ENCODE measurements around the gene EIF3L.
"Not testable (repeated sequence)": the region's sequence is repeated elsewhere in the genome, so short reads cannot be mapped to it uniquely, and the experiment has no call there.

The EIF3L gene

GRCh38 chr22:37849089-37849751 lies at the start of gene EIF3L:
Gene EIF3L (plus strand): TSS chr22:37849419. CDS start chr22:37849450, 31 bp downstream.
- peak; percentile 91 for DNase-seq

DNA sequence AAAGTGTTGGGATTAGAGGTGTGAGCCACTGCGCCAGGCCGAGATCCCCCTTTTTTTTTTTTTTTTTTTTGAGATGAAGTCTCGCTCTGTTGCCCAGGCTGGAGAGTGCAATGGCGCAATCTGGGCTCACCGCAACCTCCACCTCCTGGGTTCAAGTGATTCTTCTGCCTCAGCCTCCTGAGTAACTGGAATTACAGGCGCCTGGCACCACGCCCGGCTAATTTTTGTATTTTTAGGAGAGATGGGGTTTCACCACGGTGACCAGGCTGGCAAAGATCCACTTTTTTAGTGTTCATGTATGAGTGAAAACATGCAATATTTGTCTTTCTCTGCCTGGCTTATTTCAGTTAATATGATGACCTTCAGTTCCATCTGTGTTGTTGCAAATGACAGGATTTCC lies 49.2 kb upstream of the EIF3L start:
- DNase-seq, result not testable (repeated sequence)

DNA sequence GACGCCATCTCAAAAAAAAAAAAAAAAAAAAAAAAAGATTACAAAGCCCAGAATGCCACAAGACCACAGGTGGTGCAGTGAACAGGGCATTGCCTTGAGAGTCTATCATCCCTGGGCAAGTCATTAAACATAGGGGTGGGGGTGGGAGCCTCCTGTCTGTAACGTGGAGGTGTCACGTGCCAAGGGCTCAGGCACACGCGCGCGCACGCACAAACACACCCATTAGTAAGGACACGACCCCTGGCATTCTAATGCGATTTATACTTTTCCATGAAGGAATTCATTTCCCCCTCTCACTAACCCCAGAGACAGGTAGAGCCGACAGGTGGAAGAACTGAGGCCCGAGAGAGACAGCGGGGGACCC lies 47.3 kb upstream of the EIF3L start:
- DNase-seq, result peak; percentile 87

GRCh38 chr22:37802310-37803194 lies 46.7 kb upstream of the EIF3L start:
- peak; percentile 87 for DNase-seq

DNA sequence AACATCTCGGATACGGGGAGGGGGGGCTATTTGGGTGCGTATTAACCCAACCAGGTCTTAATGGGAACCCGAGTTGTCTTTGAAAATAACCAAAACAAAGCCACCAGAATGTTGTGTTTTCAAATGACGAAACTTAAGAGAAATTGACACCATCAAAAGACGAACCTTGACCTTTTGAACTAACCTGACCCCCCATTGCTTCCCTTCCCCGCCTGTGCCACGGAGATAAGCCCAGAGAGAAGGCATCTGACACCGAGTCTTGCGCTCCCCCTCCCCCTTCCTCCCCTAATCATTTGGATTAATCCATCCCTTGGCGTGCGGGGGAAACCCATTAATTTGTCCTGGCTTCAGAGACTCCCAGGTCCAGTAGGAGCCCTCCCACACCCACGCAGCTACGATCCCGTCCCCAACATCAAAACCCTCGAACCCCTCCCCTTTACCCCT lies 46.0 kb upstream of the EIF3L start:
- DNase-seq, result no peak

GRCh38 chr22:37803639-37804351 lies 45.4 kb upstream of the EIF3L start:
- DNase-seq, result no peak

DNA sequence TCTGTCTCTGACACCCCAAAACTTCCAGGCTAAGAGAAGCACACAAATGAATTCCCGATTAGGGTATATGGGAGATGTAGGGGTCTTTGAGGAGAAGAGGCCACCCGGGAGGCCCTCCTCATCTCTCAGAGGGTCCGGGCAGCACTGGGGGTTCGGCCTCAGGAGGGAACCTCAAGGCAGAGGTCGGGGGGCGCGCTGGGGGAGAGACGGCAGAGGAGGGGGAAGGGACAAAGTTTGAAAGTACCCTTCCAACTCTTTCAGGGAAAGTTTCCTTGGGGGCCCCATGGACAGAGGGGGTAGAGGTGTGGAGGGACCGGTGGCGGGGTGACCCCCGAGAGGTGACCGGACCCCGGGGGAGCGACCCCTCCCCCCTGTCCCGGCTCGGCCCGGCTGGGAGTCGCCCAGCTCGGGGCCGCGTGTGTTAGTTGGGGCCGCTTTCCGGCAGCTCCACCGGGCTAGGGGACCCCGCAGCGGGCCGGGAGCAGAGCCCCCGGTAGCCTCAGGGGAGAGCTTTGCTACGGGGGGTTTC lies 44.8 kb upstream of the EIF3L start:
- DNase-seq, result no peak

- DNase-seq, result peak; percentile 88
These were observed 44.1 kb upstream of the EIF3L start for GRCh38 chr22:37804881-37805809.

- DNase-seq, result no peak
These were observed 43.4 kb upstream of the EIF3L start for GRCh38 chr22:37805810-37806277.

DNA sequence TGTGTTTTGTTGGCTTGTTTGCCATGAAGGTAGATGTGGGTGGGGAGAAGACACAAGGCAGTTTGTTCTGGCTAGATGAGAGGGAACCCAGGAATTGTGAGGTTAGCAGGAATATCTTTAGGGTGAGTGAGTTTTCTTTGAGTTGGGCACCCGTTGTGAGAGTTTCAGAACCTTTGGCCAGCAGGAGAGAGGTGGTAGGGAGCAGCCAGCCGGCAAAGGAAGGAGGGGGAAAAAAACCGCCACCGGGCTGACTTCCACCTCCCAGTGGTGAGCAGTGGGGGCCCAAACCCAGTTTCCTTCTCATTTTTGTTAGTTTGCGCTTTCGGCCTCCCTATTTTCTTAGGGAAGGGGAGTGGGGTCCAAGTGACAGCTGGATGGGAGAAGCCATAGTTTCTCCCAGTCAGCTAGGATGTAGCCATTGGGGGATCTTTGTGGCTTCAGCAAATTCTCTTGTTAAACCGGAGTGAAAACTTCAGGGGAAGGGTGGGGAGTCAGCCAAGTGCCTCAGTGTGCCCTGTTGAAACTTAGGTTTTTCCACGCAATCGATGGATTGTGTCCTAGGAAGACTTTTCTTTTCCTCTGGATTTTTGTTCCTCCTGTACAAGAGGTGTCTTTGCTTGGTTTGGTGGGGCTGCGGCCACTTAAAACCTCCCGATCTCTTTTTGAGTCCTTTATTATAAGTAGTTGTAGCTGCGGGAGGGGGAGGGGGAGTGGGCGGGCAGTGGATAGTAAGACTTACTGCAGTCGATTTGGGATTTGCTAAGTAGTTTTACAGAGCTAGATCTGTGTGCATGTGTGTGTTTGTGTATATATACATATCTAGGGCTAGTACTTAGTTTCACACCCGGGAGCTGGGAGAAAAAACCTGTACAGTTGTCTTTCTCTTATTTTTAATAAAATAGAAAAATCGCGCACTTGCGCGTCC lies 42.5 kb upstream of the EIF3L start:
- DNase-seq, result peak; percentile 48

GRCh38 chr22:37807410-37808293 lies 41.6 kb upstream of the EIF3L start, which contains the start of gene GCAT:
Gene GCAT (plus strand): TSS chr22:37807934. CDS start chr22:37807968, 34 bp downstream.
- DNase-seq, result peak; percentile 98

DNA sequence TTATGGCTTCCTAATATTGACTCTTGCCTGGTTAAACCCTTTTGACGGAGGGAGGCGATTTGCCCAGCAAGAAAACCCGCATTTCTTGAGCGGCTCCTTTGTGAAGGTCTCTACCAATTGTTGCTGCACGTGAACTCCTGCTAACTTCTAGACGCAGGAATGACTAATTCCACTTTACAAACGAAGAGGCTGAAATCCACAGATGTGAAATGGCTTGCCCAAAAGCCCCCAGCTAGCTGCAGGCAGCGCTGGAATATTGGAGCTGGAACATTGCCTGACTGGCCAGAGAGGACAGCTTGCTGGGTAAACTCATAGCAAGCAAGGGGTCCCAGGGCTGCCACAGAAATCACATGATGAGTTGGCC lies 40.9 kb upstream of the EIF3L start:
- no peak for DNase-seq

DNA sequence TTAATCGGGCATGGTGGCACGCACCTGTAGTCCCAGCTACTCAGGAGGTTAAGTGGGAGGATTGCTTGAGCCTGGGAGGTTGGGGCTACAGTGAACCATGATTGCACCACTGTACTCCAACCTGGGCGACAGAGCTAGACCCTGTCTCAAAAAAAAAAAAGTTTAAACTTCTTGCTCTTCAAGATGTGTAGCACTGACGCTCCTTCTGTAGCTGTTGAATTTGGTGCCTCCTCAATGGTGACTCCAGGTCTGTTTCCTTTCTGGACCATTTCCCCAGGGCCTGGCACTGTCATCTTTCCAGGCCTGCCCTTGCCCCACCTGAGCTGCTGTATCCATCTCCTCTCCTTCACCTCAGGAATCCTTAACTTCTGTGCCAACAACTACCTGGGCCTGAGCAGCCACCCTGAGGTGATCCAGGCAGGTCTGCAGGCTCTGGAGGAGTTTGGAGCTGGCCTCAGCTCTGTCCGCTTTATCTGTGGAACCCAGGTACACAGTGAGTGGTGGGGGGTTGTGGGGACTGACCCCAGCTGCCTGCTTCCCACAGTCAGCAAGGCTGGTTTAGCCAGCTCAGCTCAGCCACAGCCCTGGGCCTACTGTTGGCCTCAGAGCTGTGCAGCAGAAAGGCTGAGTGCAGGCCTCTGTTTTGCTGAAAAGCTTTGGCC lies 39.4 kb upstream of the EIF3L start:
- no peak for DNase-seq

DNA sequence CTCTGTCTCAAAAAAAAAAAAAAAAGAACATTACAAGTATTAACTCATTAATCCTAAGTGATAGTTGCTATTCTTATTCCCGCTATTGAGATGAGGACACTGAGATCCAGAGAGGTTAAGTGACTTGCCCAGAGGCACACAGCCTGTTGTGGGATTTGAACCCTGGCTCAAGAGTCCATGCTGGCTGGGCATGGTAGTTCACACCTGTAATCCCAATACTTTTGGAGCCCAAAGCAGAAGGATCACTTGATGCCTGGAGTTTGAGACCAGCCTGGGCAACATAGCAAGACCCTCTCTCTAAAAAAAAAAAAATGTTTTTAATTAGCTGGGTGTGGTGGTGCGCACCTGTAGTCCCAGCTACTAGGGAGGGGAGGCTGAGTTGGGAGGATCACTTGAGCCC lies 37.4 kb upstream of the EIF3L start:
- no peak for DNase-seq

GRCh38 chr22:37812869-37813678 lies 36.1 kb upstream of the EIF3L start:
- no peak for DNase-seq

- no peak for DNase-seq
These were observed 33.6 kb upstream of the EIF3L start for GRCh38 chr22:37815593-37815992.

DNA sequence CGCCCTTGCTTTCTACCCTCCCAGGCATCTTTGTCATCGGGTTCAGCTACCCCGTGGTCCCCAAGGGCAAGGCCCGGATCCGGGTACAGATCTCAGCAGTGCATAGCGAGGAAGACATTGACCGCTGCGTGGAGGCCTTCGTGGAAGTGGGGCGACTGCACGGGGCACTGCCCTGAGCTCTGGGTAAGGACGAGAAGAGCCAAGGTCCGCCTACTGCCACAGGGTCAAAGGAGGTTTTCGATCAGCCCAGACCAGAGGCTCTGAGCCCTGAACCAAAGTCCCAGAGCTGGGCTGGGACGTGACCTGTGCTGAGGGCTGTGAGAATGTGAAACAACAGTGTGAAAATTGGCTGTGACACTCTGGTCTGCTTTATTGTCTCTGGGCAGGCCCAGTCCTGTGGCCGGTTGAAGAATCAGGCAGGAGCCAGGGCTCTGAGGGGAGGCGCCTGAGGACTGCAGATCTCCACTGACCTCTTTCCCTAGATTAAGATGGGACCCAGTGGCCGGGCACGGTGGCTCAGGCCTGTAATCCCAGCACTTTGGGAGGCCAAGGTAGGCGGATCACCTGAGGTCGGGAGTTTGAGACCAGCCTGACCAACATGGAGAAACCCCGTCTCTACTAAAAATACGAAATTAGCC lies 32.6 kb upstream of the EIF3L start:
- no peak for DNase-seq
